HG03097 (cell line): ENCODE measurements around the gene ICE2.
A peak's percentile ranks its signal among the peaks of the same experiment; 100 is the strongest.
"Not testable (repeated sequence)": the region's sequence is repeated elsewhere in the genome, so short reads cannot be mapped to it uniquely, and the experiment has no call there.

Experiments
- ATAC-seq: cut with Tn5 transposase; IDR thresholded peaks from one replicate; pipeline ENCODE4 v1.9.1; 2021; ENCODE audit not compliant: unreplicated experiment, low FRiP score

The ICE2 gene

DNA sequence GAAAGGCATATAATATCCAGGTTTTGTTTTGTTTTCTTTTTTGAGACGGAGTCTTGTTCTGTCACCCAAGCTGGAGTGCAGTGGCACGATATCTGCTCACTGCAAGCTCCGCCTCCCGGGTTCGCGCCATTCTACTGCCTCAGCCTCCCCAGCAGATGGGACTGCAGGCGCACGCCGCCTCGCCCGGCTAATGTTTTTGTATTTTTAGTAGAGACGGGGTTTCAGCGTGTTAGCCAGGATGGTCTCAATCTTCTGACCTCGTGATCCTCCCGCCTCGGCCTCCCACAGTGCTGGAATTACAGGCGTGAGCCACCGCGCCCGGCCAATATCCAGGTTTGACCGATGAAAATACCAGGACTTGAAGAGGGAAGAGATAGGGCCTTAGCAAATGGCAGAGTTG is 66.1 kb downstream of the ICE2 start:
- not testable (repeated sequence) for ATAC-seq

GRCh38 chr15:60411774-60412425 is 67.0 kb downstream of the ICE2 start:
- no peak for ATAC-seq

DNA sequence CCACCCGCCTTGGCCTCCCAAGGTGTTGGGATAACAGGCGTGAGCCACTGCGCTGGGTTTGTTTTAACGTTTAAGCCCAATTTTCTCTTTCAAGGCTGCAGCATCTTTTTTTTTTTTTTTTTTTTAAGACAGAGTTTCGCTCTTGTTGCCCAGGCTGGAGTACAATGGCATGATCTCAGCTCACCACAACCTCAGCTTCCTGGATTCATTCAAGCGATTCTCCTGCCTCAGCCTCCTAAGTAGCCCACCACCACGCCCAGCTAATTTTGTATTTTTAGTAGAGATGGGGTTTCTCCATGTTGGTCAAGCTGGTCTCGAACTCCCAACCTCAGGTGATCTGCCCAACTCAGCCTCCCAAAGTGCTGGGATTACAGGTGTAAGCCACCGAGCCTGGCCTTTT is 68.6 kb downstream of the ICE2 start:
- not testable (repeated sequence) for ATAC-seq

DNA sequence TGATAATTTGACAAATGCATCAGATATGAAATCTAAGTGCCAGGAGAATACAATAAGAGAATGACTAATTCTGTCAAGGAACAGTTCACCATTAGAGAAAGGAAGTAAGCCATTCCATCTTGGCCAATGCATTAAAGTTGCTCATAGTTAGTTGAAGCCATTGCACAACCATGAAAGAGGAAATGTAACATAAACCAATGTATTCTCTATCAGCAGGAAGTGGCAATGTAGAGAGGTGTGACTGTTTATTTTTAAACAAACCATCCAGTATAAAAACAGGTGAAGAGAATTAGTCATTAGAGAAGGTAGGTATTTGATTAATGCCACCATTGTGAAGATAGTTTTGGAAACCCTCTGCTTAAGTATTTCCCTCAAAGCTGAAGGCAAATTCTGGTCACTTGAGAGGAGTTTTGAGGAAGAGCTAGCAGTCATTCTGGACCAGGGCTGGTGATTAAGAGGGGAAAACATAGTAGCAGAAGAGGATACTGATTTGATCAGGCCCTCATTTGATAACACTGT is 70.4 kb downstream of the ICE2 start:
- ATAC-seq = peak; percentile 72

GRCh38 chr15:60407415-60407805 is 71.5 kb downstream of the ICE2 start:
- no peak for ATAC-seq

GRCh38 chr15:60406513-60407414 is 72.2 kb downstream of the ICE2 start:
- no peak for ATAC-seq

DNA sequence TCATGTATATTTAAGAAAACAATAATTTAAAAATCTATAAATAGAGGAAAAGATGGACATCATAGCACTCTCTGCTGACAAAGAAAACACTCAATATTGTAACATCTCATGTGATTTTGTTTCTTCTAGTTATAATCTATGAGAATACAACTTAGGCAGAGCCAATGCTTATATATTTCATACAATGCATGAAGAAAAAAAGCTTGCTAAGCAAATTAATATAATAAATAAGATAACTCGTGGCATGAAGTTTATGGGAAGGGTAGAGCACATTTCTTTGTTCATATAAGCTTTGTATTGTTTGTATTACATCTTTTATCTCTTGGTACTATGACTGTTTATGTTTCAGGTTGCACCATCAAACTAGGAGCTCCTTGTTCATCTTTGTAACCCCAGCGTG is 73.5 kb downstream of the ICE2 start:
- no peak for ATAC-seq

DNA sequence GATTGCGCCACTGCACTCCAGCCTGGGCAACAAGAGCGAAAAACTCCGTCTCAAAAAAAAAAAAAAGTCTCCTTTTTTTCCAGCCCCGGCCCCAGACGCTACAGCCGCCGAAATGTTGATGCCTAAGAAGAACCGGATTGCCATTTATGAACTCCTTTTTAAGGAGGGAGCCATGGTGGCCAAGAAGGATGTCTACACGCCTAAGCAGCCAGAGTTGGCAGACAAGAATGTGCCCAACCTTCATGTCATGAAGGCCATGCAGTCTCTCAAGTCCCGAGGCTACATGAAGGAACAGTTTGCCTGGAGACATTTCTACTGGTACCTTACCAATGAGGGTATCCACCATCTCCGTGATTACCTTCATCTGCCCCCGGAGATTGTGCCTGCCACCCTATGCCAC is 74.6 kb downstream of the ICE2 start:
- ATAC-seq = not testable (repeated sequence)

DNA sequence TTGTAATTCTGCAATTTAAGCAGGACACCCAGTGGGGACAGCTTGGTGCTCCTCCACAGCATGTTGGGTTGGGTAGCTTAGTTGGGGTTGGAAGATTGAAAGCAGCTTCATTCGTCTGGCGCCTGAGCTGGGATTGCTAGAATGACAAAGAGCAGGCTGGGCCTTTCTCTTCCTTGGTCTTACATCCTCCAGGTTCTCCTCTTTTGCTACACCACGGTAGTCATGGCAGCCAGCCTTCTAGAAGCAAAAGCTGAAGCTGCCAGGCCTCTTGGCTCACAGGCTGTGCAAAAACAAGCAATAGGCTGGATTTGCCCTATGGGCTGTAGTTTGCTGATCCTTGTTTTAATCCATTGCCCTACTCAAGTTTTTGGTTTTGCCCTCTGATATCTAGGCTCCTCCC is 78.0 kb downstream of the ICE2 start:
- no peak for ATAC-seq

GRCh38 chr15:60399931-60400330 is 79.0 kb downstream of the ICE2 start:
- no peak for ATAC-seq

DNA sequence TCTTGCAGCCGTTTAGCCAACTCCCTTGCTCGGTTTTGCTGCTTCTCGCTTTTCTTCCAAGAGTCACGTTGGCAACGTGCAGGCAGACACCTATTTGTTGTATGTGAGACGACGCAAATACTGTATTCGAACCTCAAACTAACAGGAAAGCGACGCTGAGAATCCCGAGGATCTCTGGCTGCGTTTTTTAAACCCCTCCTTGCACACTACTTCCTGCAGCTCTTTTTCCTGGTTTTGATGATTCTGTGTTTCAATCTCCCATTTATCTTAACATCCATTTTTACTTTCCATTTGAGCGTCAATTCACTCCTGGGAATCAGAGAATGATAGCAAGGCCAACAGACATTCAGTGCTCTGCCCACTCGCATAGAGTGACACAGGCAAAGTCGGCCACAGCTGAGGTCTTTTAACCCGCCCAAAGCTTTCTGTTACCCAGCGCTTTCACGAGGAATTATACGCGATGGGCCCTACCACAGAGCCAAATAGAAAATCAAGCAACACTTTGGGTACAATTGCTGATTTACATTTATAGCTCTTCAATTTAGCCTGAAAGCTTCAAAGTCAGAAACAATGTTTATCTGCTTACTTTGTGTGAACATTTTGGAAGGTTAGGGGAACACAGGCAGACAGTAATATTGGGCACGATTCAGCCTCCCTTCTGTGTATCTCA is 79.6 kb downstream of the ICE2 start:
- no peak for ATAC-seq

DNA sequence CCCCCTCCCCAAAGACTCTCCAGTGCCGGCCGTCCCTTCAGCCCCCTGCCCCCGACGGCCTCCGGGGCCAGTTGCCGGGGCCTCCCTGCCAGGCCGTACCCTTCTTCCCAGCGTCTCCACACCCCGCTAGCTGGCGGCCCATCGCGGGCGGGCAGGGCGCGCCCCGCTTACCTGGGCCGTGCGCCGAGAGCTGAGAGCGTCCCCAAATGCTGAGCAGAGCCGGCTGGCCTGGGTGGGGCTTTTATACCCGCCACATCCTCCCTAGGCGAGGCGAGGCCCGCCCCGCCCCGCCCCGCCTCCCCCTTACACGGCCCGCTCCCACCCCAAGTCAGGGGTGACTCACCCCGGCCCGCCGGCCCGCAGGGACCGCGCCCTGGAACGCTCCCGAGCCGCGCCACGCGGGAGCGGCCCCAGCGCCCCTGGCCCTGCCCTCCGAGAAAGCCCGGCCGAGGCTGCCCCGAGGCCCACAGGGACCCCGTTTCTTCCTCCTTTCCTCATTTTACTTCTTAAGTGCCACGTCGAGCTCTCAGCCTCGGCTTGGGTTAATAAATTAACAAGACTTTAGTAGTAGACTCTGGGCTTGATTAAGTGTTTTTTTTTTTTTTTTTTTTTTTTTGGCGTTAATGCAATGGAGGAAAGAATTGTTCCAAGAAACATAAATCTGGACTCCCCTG is 81.0 kb downstream of the ICE2 start, which contains the start of gene ANXA2:
ANXA2 (minus strand) TSS at position 215 of the 674 bp plus-strand sequence. CDS start 11,911 bp downstream, outside the sequence.
- ATAC-seq = peak; percentile 58

DNA sequence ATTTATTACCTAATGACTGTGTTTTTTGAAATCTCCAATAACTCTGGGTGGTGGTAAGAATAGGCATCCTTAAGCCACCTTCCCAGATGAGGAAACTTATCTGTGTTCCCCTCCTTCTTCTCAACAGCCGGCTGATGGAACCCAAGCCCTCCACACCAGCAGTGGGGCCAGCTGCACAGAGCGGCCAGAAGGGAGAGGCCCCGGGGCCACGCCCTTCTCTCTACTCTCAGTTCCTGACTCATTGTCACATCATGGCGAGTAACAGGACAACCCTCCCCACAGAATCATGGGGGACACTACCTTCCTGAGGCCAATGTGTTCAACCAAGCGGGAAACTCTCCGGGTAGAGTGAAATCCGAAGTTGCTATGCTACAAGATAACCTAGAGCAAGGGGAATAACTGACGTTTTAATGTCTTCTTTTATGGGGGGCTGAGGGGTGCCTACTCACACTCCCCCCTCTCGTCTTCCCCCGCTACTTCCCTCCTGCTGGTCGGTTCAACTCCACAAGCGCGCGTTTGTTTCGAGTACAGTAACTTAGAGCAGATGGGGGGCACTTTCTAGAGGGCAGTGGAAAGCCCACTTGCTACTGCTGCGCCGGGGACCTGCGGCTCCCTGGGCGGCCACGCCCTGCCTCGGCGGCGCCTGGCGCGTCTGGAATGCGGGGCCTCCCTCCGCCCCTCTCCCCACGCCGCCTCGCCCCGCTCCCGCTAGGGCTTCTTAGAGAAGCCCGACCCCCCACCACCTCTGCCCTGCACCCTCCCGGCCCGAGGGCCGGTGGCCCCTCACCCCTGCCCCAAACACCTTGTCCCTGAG is 81.8 kb downstream of the ICE2 start:
- peak; percentile 75 for ATAC-seq

- no peak for ATAC-seq
These were observed 82.4 kb downstream of the ICE2 start for GRCh38 chr15:60396560-60396957.

DNA sequence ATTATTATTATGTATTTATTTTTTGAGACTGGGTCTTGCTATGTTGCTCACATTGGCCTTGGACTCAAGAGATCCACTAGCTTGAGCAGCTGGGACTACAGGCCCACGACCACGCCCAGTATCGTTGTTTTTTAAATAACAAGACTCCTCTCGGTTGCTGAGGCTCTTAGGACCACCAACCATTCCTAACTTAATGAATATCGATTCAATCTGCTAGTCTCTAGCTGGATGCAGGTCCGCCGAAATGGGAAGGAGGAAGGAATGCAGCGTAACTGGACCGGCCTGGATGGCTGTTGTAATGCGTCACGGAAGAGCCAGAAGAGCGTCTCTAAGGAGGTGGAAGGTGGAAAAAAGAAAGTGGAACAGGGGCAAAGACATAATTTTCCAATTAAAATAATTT is 82.8 kb downstream of the ICE2 start:
- ATAC-seq = no peak

DNA sequence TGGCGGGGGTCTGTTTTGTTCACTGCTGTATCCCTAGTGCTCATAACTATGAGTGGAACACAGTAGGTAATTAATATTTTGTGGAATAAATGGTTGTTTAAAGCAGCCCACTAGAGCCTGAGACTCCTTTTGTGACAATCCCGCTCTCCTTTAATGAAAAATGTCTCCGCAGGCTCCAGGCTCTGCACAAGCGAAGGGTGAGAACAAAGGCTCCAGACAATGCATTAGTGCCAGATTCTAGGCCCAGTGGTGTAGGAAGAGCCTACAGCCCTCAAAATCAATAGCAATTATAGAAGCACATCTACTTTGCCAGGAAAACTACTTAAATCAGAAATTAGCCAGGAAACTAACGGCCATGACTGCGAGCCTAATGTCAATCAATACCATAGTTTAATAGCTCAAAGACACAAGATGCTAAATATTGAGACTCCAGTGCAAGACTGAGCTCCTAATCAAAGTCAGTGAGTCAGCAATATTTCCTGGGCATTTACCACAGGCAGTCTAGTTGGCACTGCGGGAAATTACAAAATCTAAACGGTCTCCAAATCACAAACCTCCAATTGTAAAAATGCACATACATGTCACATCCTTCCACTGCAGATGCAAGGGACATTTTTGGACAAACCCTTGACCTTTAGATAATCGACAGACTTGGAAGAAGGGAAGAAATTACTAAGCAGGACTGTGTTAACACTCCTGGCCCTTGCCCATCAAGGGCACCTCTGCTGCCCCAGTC is 83.5 kb downstream of the ICE2 start:
- ATAC-seq = no peak

DNA sequence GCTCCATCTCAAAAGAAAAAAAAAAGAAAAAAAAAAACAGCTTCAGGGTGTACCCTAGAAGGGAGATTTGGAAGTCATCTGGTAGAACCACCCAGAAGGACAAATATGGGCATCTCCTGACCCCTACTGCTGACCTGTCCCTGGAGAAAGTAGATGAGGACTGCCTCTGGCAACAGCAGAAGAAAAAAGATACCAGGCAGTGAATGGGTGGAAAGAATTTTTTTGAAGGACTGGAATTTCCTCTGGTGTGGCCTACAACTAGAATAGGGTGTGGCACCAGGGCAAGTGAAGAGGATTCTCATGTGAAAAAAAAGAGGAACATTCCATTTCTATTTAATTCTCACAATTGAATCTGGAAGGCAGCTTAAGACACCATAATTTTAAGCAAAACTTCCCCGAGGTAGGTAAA is 84.2 kb downstream of the ICE2 start:
- no peak for ATAC-seq

DNA sequence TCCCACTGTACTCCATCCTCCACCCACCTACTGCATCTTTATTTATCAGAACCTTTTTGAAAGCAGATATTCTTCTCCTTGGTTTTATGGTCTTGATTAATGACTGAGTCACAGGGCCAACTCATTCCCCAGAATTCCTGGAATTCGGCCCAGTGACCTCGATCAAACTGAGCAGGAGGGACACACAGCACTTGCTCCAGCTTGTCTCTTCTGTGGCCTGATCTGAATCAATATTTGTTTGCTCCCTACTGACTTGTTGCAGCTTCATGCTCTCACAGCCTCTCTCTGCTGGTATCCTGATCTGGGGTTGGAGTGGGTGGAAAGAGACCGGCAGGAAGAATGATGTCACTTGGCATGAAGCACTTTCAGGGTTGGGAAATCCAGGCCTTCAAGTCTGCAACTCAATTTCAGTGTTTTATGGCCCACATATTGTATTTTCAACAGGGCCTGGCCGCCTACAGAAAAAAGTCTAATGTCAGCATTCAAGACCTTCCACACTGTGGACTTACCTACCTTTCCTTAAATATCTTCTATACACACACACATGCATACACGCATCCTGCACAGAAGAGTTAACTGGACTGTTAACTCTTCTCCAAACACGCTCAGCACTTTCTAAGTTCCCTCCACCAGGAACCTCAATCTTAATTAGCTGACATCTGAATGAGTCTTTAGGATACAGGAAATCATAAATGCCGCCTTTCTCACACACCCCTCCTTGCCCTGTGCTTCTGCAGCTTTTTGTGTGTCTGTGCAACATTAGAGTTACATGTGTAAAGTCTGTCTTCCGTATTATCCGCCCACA is 85.8 kb downstream of the ICE2 start:
- ATAC-seq = no peak
